A549 (cell line): ENCODE results near the gene TMEM107. TPM values are rescaled to one million over a fixed set of nuclear protein-coding genes. Genes with fewer than 3 reads are reported as not detected.

ENCODE experiments used
- ATAC-seq, 2 experiments: fragments of 200-7000 bp in 1 of 2; fragments of >200 bp in 1 of 2; cut with Nextera tagmentation in 1 of 2; cut with Tn5 transposase in 1 of 2; 3 replicates each; pipeline versions ENCODE4 v1.8.0 to v1.9.1; 2018 to 2020; ENCODE audit warnings: mild to moderate bottlenecking in 1 of 2, moderate library complexity in 1 of 2
- CTCF ChIA-PET: fragments of 300-600 bp; sonication (Branson Sonifier 250); formaldehyde crosslinking; extraction: SDS; loops from one replicate; lab custom pipeline; 2021; ENCODE audit warnings: antibody characterized with exemption, inconsistent platforms; lab: Yijun Ruan, JAX
- POLR2A ChIA-PET: fragments of 350-600 bp; formaldehyde crosslinking; extraction: SDS; loops from one replicate; lab custom pipeline; 2021; ENCODE audit warnings: antibody characterized with exemption, inconsistent platforms; lab: Yijun Ruan, JAX
- DNase-seq, 2 experiments: peaks; one replicate each; pipeline versions ENCODE4 v3.0.0 to v3.0.0-alpha.2; 2011 to 2016; ENCODE audit warnings: low read depth in 1 of 2, low spot score in 1 of 2
- FAIRE-seq: peaks from 2 replicates; lab custom pipeline; 2011; peaks lifted over from hg19 to GRCh38; lab: Jason Lieb, UNC
- H3K27ac ChIP-seq, 2 experiments: fragments of >200 bp; sonication (Bioruptor Twin); formaldehyde crosslinking; 3 replicates each; pipeline ENCODE4 v1.5.1; 2016 to 2017
- H3K4me1 ChIP-seq: fragments of >200 bp; sonication (Bioruptor Twin); formaldehyde crosslinking; 3 replicates; pipeline ENCODE4 v1.6.1; 2016
- H3K4me2 ChIP-seq: fragments of >200 bp; sonication (Bioruptor Twin); formaldehyde crosslinking; 3 replicates; pipeline ENCODE4 v1.6.1; 2016
- H3K4me3 ChIP-seq: fragments of >200 bp; sonication (Bioruptor Twin); formaldehyde crosslinking; 3 replicates; pipeline ENCODE4 v1.5.1; 2016
- H3K9me3 ChIP-seq: fragments of >200 bp; sonication (Bioruptor Twin); formaldehyde crosslinking; 3 replicates; pipeline ENCODE4 v1.6.1; 2016
- ATOH8 ChIP-seq: fragments of 250-450 bp; sonication (Bioruptor Pico); IDR thresholded peaks from 2 replicates; pipeline ENCODE4 v1.5.0; 2020; ENCODE audit warnings: low read depth, mild to moderate bottlenecking, moderate library complexity
- CHD2 ChIP-seq: fragments of 150-350 bp; IDR thresholded peaks from 2 replicates; pipeline ENCODE4 v1.6.1; 2014; ENCODE audit warnings: low read length; ENCODE audit not compliant: partially characterized antibody
- CTCF ChIP-seq: fragments of >200 bp; sonication (Bioruptor Twin); formaldehyde crosslinking; IDR thresholded peaks from 3 replicates; pipeline ENCODE4 v1.5.1; 2016
- ESRRA ChIP-seq: fragments of 150-350 bp; IDR thresholded peaks from 2 replicates; pipeline ENCODE4 v1.6.1; 2014; ENCODE audit warnings: mild to moderate bottlenecking, low read length, borderline replicate concordance
- FOXS1 ChIP-seq: fragments of 250-450 bp; sonication (Bioruptor Pico); IDR thresholded peaks from 2 replicates; pipeline ENCODE4 v1.5.0; 2020; ENCODE audit warnings: mild to moderate bottlenecking, moderate library complexity
- HDAC2 ChIP-seq: fragments of 200-600 bp; sonication (generic); IDR thresholded peaks from 2 replicates; pipeline ENCODE4 v1.6.1; 2016
- HES2 ChIP-seq: fragments of >200 bp; sonication (Bioruptor Twin); formaldehyde crosslinking; IDR thresholded peaks from 2 replicates; pipeline ENCODE4 v1.6.1; 2016
- HOXA7 ChIP-seq: fragments of 250-450 bp; sonication (Bioruptor Pico); IDR thresholded peaks from 2 replicates; pipeline ENCODE4 v1.5.0; 2020; ENCODE audit warnings: mild to moderate bottlenecking, moderate library complexity
- HOXB5 ChIP-seq: fragments of 250-450 bp; sonication (Bioruptor Pico); IDR thresholded peaks from 2 replicates; pipeline ENCODE4 v1.5.0; 2020; ENCODE audit warnings: mild to moderate bottlenecking, moderate library complexity
- JUN ChIP-seq, 2 experiments: fragments of >200 bp; sonication (Bioruptor Twin); formaldehyde crosslinking; IDR thresholded peaks; 2 replicates in 1 of 2; 3 replicates in 1 of 2; pipeline ENCODE4 v1.6.1; 2016 to 2017
- MAFK ChIP-seq: fragments of 450-650 bp; IDR thresholded peaks from 2 replicates; pipeline ENCODE4 v1.6.1; 2014; ENCODE audit not compliant: partially characterized antibody
- MAX ChIP-seq: IDR thresholded peaks from 2 replicates; pipeline ENCODE4 v1.6.1; 2012
- NFE2L2 ChIP-seq: fragments of 150-350 bp; conservative IDR thresholded peaks from 2 replicates; pipeline ENCODE4 v1.6.1; 2014; ENCODE audit warnings: low read length
- NPAS2 ChIP-seq: fragments of 250-450 bp; sonication (Bioruptor Pico); IDR thresholded peaks from 2 replicates; pipeline ENCODE4 v1.8.0; 2022; ENCODE audit warnings: mild to moderate bottlenecking, moderate library complexity, borderline replicate concordance
- PHF8 ChIP-seq: fragments of 200-600 bp; sonication (generic); IDR thresholded peaks from 2 replicates; pipeline ENCODE4 v1.6.1; 2016; ENCODE audit warnings: low read depth, mild to moderate bottlenecking, antibody characterized with exemption, moderate library complexity, borderline replicate concordance
- POLR2A ChIP-seq: IDR thresholded peaks from 2 replicates; pipeline ENCODE4 v1.6.1; 2012; ENCODE audit warnings: mild to moderate bottlenecking, low read length
- RARB ChIP-seq: fragments of 250-450 bp; sonication (Bioruptor Pico); IDR thresholded peaks from 2 replicates; pipeline ENCODE4 v1.8.0; 2021; ENCODE audit warnings: mild to moderate bottlenecking, moderate library complexity
- RNF2 ChIP-seq: fragments of 200-600 bp; sonication (generic); IDR thresholded peaks from 2 replicates; pipeline ENCODE4 v1.6.1; 2016; ENCODE audit warnings: low read depth, mild to moderate bottlenecking, antibody characterized with exemption, moderate library complexity, borderline replicate concordance
- SMC3 ChIP-seq: fragments of >200 bp; sonication (Bioruptor Twin); formaldehyde crosslinking; IDR thresholded peaks from 3 replicates; pipeline ENCODE4 v1.6.1; 2018; ENCODE audit warnings: inconsistent platforms
- SREBF2 ChIP-seq: fragments of 450-650 bp; IDR thresholded peaks from 2 replicates; pipeline ENCODE4 v1.6.1; 2014; ENCODE audit warnings: mild to moderate bottlenecking, moderate library complexity
- TFCP2L1 ChIP-seq: fragments of 250-450 bp; sonication (Bioruptor Pico); IDR thresholded peaks from 2 replicates; pipeline ENCODE4 v1.5.0; 2021; ENCODE audit warnings: mild to moderate bottlenecking
- TP53 ChIP-seq: fragments of 250-450 bp; sonication (Bioruptor Pico); IDR thresholded peaks from 2 replicates; pipeline ENCODE4 v1.5.0; 2021; ENCODE audit warnings: mild to moderate bottlenecking, moderate library complexity
- ZC3H11A ChIP-seq: fragments of 450-650 bp; IDR thresholded peaks from 2 replicates; pipeline ENCODE4 v1.6.1; 2014; ENCODE audit warnings: antibody characterized with exemption, mild to moderate bottlenecking
- ZFP36 ChIP-seq: fragments of 450-650 bp; IDR thresholded peaks from 2 replicates; pipeline ENCODE4 v1.6.1; 2014; ENCODE audit warnings: borderline replicate concordance; ENCODE audit not compliant: partially characterized antibody
- WGBS: methylation state at CpG from one replicate; pipeline ENCODE4 v1.1.6; 2017; ENCODE audit errors: missing lambda C conversion rate; 5-methylcytosine and 5-hydroxymethylcytosine counted together
- polyA plus RNA-seq, 4 experiments: library from polyadenylated mRNA; depleted of rRNA in 3 of 4; stranded (reverse); fragments of >200 nt; fragmentation: RNase III in 1 of 4; extraction: RNeasy Plus Mini Kit Qiagen cat#74134 plus additional on column Dnase treatment in 1 of 4; gene quantifications; 2 replicates in 3 of 4; 3 replicates in 1 of 4; pipeline ENCODE4 v1.2.3, GENCODE V29; 2011 to 2017
- TF ChIP-seq, protein P1 (sequence below): fragments of 150-350 bp; IDR thresholded peaks from 2 replicates; pipeline ENCODE4 v1.6.1; 2014; ENCODE audit warnings: low read depth, mild to moderate bottlenecking, low read length
- TF ChIP-seq, protein P2 (sequence below): fragments of 450-650 bp; IDR thresholded peaks from 2 replicates; pipeline ENCODE4 v1.6.1; 2014; ENCODE audit warnings: antibody characterized with exemption
- TF ChIP-seq, protein P3 (sequence below): IDR thresholded peaks from 2 replicates; pipeline ENCODE4 v1.6.1; 2012; ENCODE audit warnings: low read depth, borderline replicate concordance
- TF ChIP-seq, protein P4 (sequence below): fragments of >200 bp; sonication (Bioruptor Twin); formaldehyde crosslinking; IDR thresholded peaks from 3 replicates; pipeline ENCODE4 v1.6.1; 2016
- TF ChIP-seq, protein P5 (sequence below): fragments of 200-600 bp; sonication (generic); IDR thresholded peaks from 2 replicates; pipeline ENCODE4 v1.6.1; 2016; ENCODE audit warnings: antibody characterized with exemption, mild to moderate bottlenecking, moderate library complexity

The TMEM107 gene
- polyA plus RNA-seq, 2 of the 4 experiments (the other 2 are of a cell fraction), result 17.0 to 22.8 TPM

DNA sequence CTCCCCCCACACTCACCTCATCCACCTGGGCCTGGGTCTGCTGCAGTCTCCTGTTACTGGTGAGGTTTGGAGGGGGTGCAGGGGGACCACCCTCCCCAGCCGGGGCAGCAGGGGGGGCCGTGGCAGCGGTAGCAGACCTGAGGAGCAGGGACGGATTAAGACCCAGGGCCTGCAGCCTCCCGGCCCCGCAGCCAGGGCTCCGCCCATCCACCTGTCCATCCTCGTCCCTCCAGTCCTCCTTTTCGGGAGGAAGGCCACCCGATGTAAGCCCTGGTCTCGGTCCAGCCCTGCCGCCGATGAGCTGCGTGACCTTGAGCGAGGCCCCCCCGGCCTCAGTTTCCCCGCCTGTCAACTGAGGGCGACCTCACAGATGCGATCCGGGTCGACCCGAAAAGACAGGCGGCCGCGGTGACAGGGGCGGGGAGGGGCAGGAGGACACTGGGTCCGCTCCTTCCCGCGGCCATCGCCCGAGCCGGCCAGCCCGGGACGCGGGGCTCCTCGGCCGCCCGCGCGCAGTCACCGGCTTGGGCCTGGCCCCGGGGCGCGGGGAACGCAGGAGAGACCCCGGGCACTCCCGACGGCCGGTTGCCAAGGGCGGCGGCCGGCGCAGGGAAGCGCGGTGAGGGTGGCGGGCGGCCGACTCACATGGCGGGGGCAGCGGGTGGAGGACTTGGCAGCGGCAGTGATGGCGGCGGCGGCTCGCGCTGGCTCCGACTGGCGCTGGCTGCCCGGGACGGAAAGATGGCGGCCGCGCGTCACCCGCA lies 13.8 kb downstream of the TMEM107 start, which contains the start of gene VAMP2:
Gene VAMP2 (minus strand): TSS at position 716 of the 764 bp plus-strand sequence. CDS start 69 bp downstream, at position 647.
- Histone ChIP-seq H3K27ac (peak within 1 kb of the TSS; percentile 92 to 98), H3K4me1 (peaks cover 38% of the 10 kb centered on the region), H3K4me3 (peak within 1 kb of the TSS; percentile 65), H3K4me2 (peak within 1 kb of the TSS; percentile 85), H3K9me3 (no peaks in the 10 kb centered on the region)
- peak; percentile 56 to 74 for DNase-seq
- ChIA-PET CTCF (interaction anchor here (3.4 to 19.5 kb wide), 3 partner anchors 11 to 41 kb away, joined by 11 to 601 read pairs (median 116); partner anchors contain the start of genes ALOXE3 and HES7), POLR2A (interaction anchor here (0.8 kb wide), 1 partner anchor 11 kb away, joined by 3 read pairs; no protein-coding TSS in a partner anchor)
- FAIRE-seq, result no peak
- peak; percentile 52 to 67 for ATAC-seq
- WGBS, result 3% methylated on average over 24 of the region's 75 CpGs
- no peak for TF ChIP-seq CTCF
- no peak for TF ChIP-seq HOXB5 (CRISPR knock-in tag)
- TF ChIP-seq, protein P1, sequence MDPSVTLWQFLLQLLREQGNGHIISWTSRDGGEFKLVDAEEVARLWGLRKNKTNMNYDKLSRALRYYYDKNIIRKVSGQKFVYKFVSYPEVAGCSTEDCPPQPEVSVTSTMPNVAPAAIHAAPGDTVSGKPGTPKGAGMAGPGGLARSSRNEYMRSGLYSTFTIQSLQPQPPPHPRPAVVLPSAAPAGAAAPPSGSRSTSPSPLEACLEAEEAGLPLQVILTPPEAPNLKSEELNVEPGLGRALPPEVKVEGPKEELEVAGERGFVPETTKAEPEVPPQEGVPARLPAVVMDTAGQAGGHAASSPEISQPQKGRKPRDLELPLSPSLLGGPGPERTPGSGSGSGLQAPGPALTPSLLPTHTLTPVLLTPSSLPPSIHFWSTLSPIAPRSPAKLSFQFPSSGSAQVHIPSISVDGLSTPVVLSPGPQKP, result no peak
- TF ChIP-seq FOXS1 (CRISPR knock-in tag), result no peak
- TF ChIP-seq ATOH8 (CRISPR knock-in tag), result peak; percentile 50; the same call in 1 of the 2 replicates
- no peak for TF ChIP-seq HES2
- TF ChIP-seq NFE2L2, result no peak
- TF ChIP-seq, protein P2, sequence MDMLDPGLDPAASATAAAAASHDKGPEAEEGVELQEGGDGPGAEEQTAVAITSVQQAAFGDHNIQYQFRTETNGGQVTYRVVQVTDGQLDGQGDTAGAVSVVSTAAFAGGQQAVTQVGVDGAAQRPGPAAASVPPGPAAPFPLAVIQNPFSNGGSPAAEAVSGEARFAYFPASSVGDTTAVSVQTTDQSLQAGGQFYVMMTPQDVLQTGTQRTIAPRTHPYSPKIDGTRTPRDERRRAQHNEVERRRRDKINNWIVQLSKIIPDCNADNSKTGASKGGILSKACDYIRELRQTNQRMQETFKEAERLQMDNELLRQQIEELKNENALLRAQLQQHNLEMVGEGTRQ, result no peak
- no peak for TF ChIP-seq SREBF2
- TF ChIP-seq TFCP2L1 (CRISPR knock-in tag), result no peak
- no peak for TF ChIP-seq RNF2
- TF ChIP-seq, protein P3, sequence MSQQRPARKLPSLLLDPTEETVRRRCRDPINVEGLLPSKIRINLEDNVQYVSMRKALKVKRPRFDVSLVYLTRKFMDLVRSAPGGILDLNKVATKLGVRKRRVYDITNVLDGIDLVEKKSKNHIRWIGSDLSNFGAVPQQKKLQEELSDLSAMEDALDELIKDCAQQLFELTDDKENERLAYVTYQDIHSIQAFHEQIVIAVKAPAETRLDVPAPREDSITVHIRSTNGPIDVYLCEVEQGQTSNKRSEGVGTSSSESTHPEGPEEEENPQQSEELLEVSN, result no peak
- no peak for TF ChIP-seq RARB
- TF ChIP-seq ZFP36, result no peak
- TF ChIP-seq NPAS2, result no peak
- TF ChIP-seq SMC3, result no peak
- TF ChIP-seq ESRRA, result no peak
- TF ChIP-seq, protein P4, sequence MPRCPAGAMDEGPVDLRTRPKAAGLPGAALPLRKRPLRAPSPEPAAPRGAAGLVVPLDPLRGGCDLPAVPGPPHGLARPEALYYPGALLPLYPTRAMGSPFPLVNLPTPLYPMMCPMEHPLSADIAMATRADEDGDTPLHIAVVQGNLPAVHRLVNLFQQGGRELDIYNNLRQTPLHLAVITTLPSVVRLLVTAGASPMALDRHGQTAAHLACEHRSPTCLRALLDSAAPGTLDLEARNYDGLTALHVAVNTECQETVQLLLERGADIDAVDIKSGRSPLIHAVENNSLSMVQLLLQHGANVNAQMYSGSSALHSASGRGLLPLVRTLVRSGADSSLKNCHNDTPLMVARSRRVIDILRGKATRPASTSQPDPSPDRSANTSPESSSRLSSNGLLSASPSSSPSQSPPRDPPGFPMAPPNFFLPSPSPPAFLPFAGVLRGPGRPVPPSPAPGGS, result peak; percentile 70; the same call in 2 of the 3 replicates
- TF ChIP-seq CHD2, result no peak
- TF ChIP-seq, protein P5, sequence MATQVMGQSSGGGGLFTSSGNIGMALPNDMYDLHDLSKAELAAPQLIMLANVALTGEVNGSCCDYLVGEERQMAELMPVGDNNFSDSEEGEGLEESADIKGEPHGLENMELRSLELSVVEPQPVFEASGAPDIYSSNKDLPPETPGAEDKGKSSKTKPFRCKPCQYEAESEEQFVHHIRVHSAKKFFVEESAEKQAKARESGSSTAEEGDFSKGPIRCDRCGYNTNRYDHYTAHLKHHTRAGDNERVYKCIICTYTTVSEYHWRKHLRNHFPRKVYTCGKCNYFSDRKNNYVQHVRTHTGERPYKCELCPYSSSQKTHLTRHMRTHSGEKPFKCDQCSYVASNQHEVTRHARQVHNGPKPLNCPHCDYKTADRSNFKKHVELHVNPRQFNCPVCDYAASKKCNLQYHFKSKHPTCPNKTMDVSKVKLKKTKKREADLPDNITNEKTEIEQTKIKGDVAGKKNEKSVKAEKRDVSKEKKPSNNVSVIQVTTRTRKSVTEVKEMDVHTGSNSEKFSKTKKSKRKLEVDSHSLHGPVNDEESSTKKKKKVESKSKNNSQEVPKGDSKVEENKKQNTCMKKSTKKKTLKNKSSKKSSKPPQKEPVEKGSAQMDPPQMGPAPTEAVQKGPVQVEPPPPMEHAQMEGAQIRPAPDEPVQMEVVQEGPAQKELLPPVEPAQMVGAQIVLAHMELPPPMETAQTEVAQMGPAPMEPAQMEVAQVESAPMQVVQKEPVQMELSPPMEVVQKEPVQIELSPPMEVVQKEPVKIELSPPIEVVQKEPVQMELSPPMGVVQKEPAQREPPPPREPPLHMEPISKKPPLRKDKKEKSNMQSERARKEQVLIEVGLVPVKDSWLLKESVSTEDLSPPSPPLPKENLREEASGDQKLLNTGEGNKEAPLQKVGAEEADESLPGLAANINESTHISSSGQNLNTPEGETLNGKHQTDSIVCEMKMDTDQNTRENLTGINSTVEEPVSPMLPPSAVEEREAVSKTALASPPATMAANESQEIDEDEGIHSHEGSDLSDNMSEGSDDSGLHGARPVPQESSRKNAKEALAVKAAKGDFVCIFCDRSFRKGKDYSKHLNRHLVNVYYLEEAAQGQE, result no peak
- peak; percentile 86 to 93; a peak in 4 of 5 replicates for TF ChIP-seq JUN (IDR thresholded peaks at IDR 0.05)
- TF ChIP-seq HOXA7, result no peak
- peak; percentile 33; the same call in 1 of the 2 replicates for TF ChIP-seq MAX
- TF ChIP-seq HDAC2, result no peak
- TF ChIP-seq PHF8, result peak; percentile 94
- no peak for TF ChIP-seq MAFK
- peak; percentile 89 for TF ChIP-seq POLR2A
- TF ChIP-seq ZC3H11A, result no peak
- 0 out of 2 replicates have a peak, but pooled peaks have one; percentile 31 for TF ChIP-seq TP53 (CRISPR knock-in tag)
